Measurements from ENCODE around the gene ADAT2.

ADAT2 gene

GRCh38 chr6:143441680-143442545 is 8.6 kb downstream of the ADAT2 start:
- DNase-seq (ENCODE audit: low read depth in 2 of 2) = no peak

DNA sequence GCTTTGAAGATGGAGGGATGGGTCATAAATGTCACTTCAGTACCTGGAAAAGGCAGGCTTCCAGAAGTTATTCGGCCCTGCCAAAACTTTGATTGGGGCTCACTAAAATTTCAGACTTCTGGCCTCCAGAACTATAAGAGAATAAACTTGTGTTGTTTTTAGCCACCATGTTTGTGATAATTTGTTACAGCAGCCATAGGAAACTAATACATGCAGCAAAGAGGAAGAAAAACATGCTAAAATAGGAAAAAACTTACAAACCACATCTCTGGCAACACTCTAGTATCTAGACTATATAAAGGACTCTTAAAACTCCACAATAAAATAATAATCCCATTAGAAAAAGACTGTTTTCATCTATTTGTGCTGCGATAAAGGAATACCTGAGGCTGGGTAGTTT is 9.5 kb downstream of the ADAT2 start:
- DNase-seq (ENCODE audit: low read depth in 2 of 2) = no peak

DNA sequence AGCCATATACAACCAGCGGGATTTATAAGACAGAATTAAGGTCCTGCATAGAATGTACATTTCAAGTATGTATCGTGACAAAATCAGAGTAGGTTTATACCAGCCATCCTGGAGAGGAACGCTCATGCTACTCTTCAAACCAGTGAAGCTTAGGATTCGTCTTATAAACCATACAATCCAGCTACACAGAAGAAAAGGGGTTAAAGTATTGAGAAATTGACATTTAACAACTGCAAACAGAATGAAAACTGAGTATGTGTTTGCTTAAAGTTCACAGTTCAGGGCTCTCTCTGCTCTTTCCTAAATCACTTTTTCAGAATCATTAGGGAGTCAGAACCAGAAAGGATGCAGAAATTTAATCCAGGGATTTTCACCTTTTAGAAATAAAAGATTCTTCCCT is 17.9 kb downstream of the ADAT2 start:
- DNase-seq (ENCODE audit: low read depth in 2 of 2) = no peak

DNA sequence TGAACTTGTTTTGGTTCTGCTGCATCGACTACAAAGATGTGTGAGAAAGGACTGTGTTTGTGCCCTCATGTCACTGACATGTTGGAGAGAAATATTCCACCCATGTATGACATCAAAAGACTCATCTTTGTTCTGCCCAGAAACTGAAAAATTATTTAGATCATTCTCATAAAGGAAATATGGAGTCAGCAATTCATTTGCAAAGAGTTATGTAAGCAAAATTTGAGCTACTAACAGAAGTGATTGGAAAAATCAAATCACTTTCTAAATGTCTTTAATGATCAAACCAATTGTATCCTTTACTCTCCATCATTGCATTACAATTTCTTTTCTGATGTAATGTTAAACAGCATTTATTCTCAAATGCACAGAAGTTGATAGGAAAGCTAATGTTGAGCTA is 19.3 kb downstream of the ADAT2 start:
- no peak for DNase-seq (ENCODE audit: low read depth in 2 of 2)

- no peak for DNase-seq (ENCODE audit: low read depth in 2 of 2)
Observed at GRCh38 chr6:143429970-143430369, 20.5 kb downstream of the ADAT2 start.

DNA sequence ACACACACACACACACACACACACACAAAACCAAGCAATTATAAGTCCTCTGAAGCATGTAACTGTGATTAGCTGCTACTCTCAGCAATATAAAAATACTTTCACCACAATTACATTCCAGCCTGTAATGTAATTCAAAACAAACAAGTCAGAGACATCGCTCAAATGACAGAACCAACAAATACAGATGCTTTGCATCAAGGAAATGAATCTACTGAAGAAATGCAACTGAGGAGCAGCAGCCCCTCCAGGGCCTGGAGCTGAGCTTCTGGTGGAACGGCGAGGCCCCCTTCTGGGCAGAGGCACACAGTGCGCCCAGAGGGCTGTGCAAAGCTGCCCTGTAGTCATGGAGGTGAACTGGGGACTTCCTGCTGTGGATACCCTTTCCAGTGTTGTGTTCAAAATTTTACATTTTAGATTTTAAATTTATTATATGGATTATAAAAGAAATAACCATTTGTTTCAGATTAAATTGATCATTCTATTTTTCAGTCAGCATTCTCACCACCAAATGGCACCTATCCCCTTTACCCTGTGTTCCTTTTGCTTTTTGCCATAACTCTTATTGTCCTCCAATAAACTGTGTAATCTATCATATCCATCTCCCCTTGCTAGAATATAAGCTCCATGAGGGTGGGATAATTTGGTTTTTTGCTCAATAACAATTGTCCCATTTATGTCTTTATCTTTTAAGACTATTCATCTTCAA is 23.2 kb downstream of the ADAT2 start:
- DNase-seq (ENCODE audit: low read depth in 2 of 2) = peak; percentile 35 to 48

GRCh38 chr6:143426026-143426425 is 24.5 kb downstream of the ADAT2 start:
- no peak for DNase-seq (ENCODE audit: low read depth in 2 of 2)

- no peak for DNase-seq (ENCODE audit: low read depth in 2 of 2)
Observed at GRCh38 chr6:143419526-143419925, 31.0 kb downstream of the ADAT2 start.

DNA sequence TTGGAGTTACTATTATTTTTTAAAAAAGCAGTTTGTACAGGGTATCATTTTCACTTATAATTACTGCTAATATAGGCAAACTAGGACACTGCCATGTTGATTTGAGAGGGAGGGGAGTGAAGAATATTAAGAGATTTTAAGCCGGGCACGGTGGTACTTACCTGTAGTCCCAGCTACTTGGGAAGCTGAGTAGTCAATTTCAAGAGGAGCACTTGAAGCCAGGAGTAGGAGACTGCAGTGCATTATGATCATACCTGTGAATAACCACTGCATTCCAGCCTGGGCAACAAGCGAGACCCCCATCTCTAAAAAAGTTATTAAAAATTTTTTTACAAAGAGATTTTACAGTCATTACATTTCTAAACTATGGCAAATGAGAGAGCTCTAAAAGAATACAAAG is 35.7 kb downstream of the ADAT2 start:
- no peak for DNase-seq (ENCODE audit: low read depth in 2 of 2)

DNA sequence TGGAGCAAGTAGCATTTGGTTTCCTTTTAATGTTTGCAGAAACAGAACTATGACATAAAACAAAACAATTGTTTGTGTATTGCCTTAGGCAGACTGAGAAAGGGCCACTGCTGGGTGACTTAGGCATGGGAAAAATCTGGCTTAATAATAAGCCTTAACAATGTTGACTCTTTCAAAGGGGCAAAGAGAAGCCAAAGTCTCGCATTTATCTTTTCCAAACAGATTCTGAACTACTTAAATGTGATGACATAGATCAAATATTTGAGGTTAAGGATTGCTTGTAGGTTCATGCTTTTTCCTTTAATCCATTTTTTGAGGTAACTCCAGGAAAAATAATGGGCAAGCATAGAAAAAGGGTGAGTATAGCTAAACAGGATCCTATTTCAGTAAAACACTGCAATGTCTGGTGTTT is 39.6 kb downstream of the ADAT2 start:
- no peak for DNase-seq (ENCODE audit: low read depth in 2 of 2)

GRCh38 chr6:143408787-143409162 is 41.7 kb downstream of the ADAT2 start:
- DNase-seq (ENCODE audit: low read depth in 2 of 2) = no peak

DNA sequence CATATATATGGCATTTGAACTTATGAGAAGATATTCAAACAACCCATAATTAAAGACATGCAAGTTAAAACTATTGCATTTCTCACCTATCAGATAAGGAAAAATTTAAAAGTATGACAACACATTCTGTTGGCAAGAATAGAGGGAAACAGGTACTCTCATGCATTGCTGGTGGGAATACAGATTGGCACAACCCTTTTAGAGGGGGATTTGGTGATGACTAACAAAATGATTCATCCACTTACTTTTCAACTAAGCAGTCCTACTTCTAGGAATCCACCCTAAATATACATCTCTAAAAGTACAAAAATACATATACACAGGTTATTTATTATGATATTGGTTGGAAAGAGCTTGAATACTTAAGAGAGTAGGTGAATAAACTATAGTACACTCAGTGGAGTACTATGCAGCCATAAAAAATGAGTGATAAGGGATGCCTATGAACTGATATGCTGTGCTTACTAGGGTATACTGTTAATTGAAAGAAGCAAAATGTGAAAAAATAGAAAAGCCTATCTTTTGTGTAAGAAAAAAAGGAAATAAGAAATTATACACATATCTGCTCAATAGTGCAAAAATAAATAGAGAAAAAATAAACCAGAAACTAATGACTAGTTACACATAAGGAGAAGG is 42.2 kb downstream of the ADAT2 start:
- no peak for DNase-seq (ENCODE audit: low read depth in 2 of 2)

- no peak for DNase-seq (ENCODE audit: low read depth in 2 of 2)
Observed at GRCh38 chr6:143406673-143407072, 43.8 kb downstream of the ADAT2 start.

DNA sequence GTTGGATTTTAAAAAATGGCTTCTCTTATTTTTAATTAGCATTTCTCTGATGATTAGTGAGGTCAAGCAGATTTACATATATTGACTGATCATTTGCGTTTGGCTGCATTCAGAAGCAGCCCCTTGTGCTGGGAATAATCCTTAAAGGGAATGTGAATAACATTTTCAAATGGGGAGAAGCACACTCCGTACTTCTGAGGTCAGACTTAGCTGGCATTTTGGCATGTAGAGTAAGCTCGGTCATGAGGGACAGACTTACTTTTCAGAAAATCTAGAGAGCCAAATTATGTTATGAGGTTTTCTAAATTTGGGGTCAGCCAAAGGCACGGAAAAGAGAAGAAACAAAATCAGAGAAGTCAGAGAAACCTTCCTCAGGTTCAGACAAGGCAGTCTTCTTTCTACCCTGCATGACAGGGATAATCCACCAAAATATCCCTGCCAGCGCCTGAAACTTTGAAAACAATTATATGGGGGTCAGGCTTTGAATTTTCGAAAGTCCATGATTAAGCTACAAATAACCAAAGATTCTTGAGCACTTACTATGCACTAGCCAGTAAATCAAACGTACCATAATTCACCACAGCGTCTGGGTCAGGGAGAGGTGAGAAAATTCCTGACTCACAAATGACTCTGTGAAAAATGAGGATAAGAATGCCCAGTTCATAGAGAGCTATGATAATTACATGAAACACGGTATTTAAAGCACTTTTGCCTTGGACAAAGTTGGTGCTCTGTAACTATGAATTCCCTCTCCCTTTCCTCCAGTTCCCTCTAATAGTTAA is 44.9 kb downstream of the ADAT2 start:
- DNase-seq (ENCODE audit: low read depth in 2 of 2) = no peak

GRCh38 chr6:143402721-143403336 is 47.7 kb downstream of the ADAT2 start:
- DNase-seq (ENCODE audit: low read depth in 2 of 2) = no peak

DNA sequence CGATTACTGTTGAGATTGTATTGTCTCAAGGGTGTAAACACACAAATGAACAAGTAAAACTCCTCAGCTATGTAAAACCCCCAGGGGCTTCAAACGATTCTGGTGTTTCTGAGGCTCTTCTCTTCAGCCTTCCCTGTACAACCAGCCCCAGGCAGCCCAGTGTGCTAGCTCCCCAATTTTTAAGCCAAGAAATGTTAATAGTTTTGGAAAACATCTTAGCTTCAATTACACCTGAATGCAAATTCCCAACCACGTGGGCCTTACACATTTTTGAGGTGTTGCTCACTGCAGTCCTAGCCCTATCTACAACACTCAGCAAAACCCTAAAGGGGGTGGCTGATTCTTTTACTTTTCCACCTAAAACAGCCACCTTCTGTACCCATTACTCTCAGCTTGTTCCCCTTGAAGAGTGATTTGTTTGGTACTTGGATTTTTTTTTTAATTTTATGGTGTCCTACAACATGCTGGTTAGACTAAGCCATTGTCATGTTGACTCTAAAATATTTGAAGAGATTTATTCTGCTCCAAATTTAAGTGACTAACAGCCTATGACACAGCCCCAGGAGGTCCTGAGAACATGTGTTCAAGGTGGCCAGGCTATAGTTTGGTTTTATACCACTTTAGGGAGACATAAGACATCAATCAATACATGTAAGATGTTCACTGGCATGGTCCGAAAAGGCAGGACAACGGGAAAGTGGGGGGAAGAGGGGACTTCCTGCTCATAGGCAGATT is 48.7 kb downstream of the ADAT2 start:
- DNase-seq (ENCODE audit: low read depth in 2 of 2) = no peak

GRCh38 chr6:143401068-143401446 is 49.4 kb downstream of the ADAT2 start:
- no peak for DNase-seq (ENCODE audit: low read depth in 2 of 2)

DNA sequence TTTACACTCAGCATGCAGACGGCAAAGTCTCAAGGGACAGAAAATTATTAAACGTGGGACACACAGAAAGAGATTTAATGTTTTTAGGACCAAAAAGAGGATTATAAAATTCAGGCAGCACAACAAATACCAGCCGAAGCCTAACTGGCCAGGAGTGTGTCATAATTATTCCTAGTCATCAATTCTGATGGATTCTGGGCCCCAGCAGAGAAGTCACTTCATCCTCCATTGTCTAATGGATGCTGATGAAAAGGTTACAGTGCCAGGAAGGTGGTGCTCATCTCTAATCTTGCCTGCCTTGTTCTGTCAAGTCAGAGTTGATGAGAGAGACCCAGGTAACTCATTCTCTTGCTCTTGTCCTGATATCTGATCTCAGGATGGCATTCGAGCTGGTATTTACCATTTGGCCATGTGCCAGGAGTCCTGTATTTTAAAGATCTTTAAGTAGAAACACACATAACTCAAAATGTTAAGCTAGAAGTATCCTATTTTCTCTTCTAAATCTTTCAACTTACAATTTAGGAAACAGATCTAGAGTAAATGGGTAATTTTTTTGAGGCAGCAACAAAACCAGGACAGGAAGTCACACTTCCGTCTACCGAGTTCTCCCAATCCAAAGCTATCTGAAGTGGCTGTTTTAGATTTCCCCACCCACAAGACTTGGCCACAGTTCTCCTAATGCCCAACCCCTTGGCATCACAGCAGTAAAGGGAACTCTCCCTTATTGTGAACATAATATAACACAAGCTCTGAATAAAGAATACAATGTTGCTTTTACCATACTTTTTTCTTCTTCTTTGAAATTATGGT is 50.0 kb downstream of the ADAT2 start:
- no peak for DNase-seq (ENCODE audit: low read depth in 2 of 2)

DNA sequence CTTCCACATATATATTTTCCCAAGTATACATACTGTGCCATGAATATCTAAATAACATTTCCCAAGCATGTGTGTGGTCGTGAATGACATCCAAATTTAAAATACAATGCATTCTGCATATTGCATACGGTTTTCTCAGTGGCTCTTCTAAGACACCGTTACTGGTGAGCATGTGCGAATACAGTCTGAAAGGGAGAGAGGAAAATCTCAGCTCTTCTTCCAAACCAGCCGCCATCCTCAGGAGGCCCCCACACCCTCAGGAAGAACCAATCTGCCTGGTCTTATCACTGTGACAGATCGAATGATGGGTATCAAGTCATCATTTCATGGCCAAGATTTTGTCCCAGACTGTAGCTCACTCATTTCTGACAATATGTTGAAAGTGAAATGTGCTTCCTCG is 50.7 kb downstream of the ADAT2 start:
- DNase-seq (ENCODE audit: low read depth in 2 of 2) = no peak

DNA sequence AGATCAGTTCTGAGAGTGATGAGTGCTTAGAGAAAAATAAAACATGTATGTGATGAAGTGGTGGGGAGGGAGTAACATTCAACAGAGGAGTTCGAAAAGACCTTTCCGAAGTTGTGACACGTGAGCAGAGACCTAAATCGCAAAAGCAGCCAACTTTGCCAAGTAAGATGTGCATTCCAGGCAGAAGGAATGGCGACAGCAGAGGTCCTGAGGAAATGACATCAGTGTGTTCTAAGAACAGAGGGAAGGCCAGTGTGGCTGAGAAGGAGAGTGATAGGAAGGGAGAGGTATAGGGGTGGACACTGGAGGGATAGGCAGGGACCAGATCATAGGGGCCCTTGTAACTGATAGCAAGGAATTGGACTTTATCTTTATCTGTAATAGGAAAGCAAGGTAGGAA is 51.3 kb downstream of the ADAT2 start:
- DNase-seq (ENCODE audit: low read depth in 2 of 2) = no peak

All from stimulated activated CD4-positive, alpha-beta T cell treated with anti-CD3 and anti-CD28 coated beads, Interleukin-12 subunit alpha, Interleukin-12 subunit beta, amount 100 ng/mL, for 24 hours (primary cell).